Type B pancreatic cell (in vitro differentiated cells): ENCODE results near the gene GC. TPM values are rescaled to one million over a fixed set of nuclear protein-coding genes. Genes with fewer than 3 reads are reported as not detected.
A peak's percentile ranks its signal among the peaks of the same experiment; 100 is the strongest.
"Not testable (repeated sequence)": the region's sequence is repeated elsewhere in the genome, so short reads cannot be mapped to it uniquely, and the experiment has no call there.

ENCODE experiments used
- DNase-seq: peaks from one replicate; pipeline ENCODE4 v3.0.0; 2021; ENCODE audit warnings: mixed read lengths; ENCODE audit not compliant: unreplicated experiment; ENCODE audit errors: extremely low spot score
- H3K27ac Mint-ChIP-seq: 2 replicates; pipeline ENCODE4 v1.8.0; 2021; ENCODE audit warnings: mild to moderate bottlenecking, mixed read lengths
- H3K27me3 Mint-ChIP-seq: 2 replicates; pipeline ENCODE4 v1.8.0; 2021; ENCODE audit warnings: mixed read lengths
- H3K36me3 Mint-ChIP-seq: 2 replicates; pipeline ENCODE4 v1.8.0; 2021; ENCODE audit warnings: mixed read lengths
- H3K4me1 Mint-ChIP-seq: one replicate; pipeline ENCODE4 v1.8.0; 2021; ENCODE audit warnings: mixed read lengths; ENCODE audit not compliant: unreplicated experiment
- H3K4me3 Mint-ChIP-seq: 2 replicates; pipeline ENCODE4 v1.8.0; 2021; ENCODE audit warnings: mild to moderate bottlenecking, mixed read lengths
- H3K9me3 Mint-ChIP-seq: 2 replicates; pipeline ENCODE4 v1.8.0; 2021; ENCODE audit warnings: mixed read lengths
- CTCF ChIP-seq: fragments of 200-600 bp; sonication (generic); conservative IDR thresholded peaks from 2 replicates; pipeline ENCODE4 v1.5.0; 2021; ENCODE audit warnings: antibody characterized with exemption, mild to moderate bottlenecking
- total RNA-seq: library from RNA; stranded (reverse); gene quantifications from 2 replicates; pipeline ENCODE4 v1.2.1, GENCODE V29; 2021; ENCODE audit warnings: low replicate concordance

The GC gene
- total RNA-seq, 1 donor from 2014 or later: 71.9 TPM

GRCh38 chr4:71827826-71828225 is 43.9 kb upstream of the GC start:
- Mint-ChIP-seq H3K27ac (peak overlapping the region; percentile 79), H3K36me3 (no peaks in the 10 kb centered on the region), H3K4me3 (peak overlapping the region; percentile 69), H3K4me1 (peaks cover 6% of the 10 kb centered on the region), H3K9me3 (peaks cover 13% of the 10 kb centered on the region), H3K27me3 (no peaks in the 10 kb centered on the region)
- DNase-seq: no peak
- no peak for TF ChIP-seq CTCF

- Mint-ChIP-seq H3K27ac (no peak overlapping the region), H3K27me3 (no peaks in the 10 kb centered on the region), H3K36me3 (no peaks in the 10 kb centered on the region), H3K4me1 (no peaks in the 10 kb centered on the region), H3K4me3 (no peak overlapping the region), H3K9me3 (no peaks in the 10 kb centered on the region)
- TF ChIP-seq CTCF: no peak
- no peak for DNase-seq
Measured at GRCh38 chr4:71816676-71817303, 32.9 kb upstream of the GC start.

GRCh38 chr4:71814433-71814832 is 30.6 kb upstream of the GC start:
- Mint-ChIP-seq H3K9me3 (no peaks in the 10 kb centered on the region), H3K27me3 (no peaks in the 10 kb centered on the region), H3K4me3 (no peak overlapping the region), H3K36me3 (no peaks in the 10 kb centered on the region), H3K4me1 (no peaks in the 10 kb centered on the region), H3K27ac (no peak overlapping the region)
- no peak for TF ChIP-seq CTCF
- DNase-seq: no peak

- H3K36me3 Mint-ChIP-seq, H3K27me3 Mint-ChIP-seq, H3K27ac Mint-ChIP-seq, H3K9me3 Mint-ChIP-seq, H3K4me1 Mint-ChIP-seq, DNase-seq, H3K4me3 Mint-ChIP-seq: not testable (repeated sequence)
Measured at GRCh38 chr4:71809805-71810204, 25.9 kb upstream of the GC start.

GRCh38 chr4:71807469-71807868 is 23.6 kb upstream of the GC start:
- no peak overlapping the region for H3K4me3 Mint-ChIP-seq
- TF ChIP-seq CTCF: no peak
- DNase-seq: no peak
- no peak overlapping the region for H3K27ac Mint-ChIP-seq
- no peaks in the 10 kb centered on the region for H3K27me3 Mint-ChIP-seq
- H3K9me3 Mint-ChIP-seq: no peaks in the 10 kb centered on the region
- H3K4me1 Mint-ChIP-seq: peaks cover 6% of the 10 kb centered on the region
- H3K36me3 Mint-ChIP-seq: no peaks in the 10 kb centered on the region

- H3K4me1 Mint-ChIP-seq, H3K4me3 Mint-ChIP-seq, DNase-seq, H3K9me3 Mint-ChIP-seq, H3K36me3 Mint-ChIP-seq, H3K27ac Mint-ChIP-seq, H3K27me3 Mint-ChIP-seq: not testable (repeated sequence)
Measured at GRCh38 chr4:71805230-71805629, 21.4 kb upstream of the GC start.

GRCh38 chr4:71804017-71804697 is 20.3 kb upstream of the GC start:
- not testable (repeated sequence) for H3K9me3 Mint-ChIP-seq, H3K27ac Mint-ChIP-seq, H3K27me3 Mint-ChIP-seq, H3K4me3 Mint-ChIP-seq, H3K36me3 Mint-ChIP-seq, H3K4me1 Mint-ChIP-seq, DNase-seq
